Neural progenitor cell (in vitro differentiated cells): ENCODE data around the gene MAFF. TPM values are rescaled to one million over a fixed set of nuclear protein-coding genes. Genes with fewer than 3 reads are reported as not detected.

ENCODE experiments used
- DNase-seq: peaks from one replicate; pipeline ENCODE4 v3.0.0-alpha.2; 2016; ENCODE audit warnings: low spot score
- H2AFZ ChIP-seq: fragments of 200-600 bp; sonication (generic); replicated peaks from 2 replicates; pipeline ENCODE4 v1.6.1; 2016; ENCODE audit warnings: antibody characterized with exemption
- H3F3A ChIP-seq: fragments of 200-600 bp; sonication (generic); 2 replicates; pipeline ENCODE4 v1.6.1; 2016; ENCODE audit warnings: antibody characterized with exemption, low read depth
- H3K27ac ChIP-seq: fragments of 200-600 bp; sonication (generic); 2 replicates; pipeline ENCODE4 v1.5.1; 2016; ENCODE audit warnings: mild to moderate bottlenecking
- H3K27me3 ChIP-seq: fragments of 200-600 bp; sonication (generic); 2 replicates; pipeline ENCODE4 v1.6.1; 2016; ENCODE audit warnings: mild to moderate bottlenecking, moderate library complexity
- H3K36me3 ChIP-seq: fragments of 200-600 bp; sonication (generic); 2 replicates; pipeline ENCODE4 v1.5.1; 2016
- H3K4me1 ChIP-seq: fragments of 200-600 bp; sonication (generic); 2 replicates; pipeline ENCODE4 v1.6.1; 2016; ENCODE audit warnings: mixed run types
- H3K4me2 ChIP-seq: fragments of 200-600 bp; sonication (generic); 2 replicates; pipeline ENCODE4 v1.6.1; 2016
- H3K4me3 ChIP-seq: fragments of 200-600 bp; sonication (generic); 2 replicates; pipeline ENCODE4 v1.5.1; 2016
- H3K79me2 ChIP-seq: fragments of 200-600 bp; sonication (generic); 2 replicates; pipeline ENCODE4 v1.6.1; 2016; ENCODE audit warnings: low read depth
- H3K9ac ChIP-seq: fragments of 200-600 bp; sonication (generic); 2 replicates; pipeline ENCODE4 v1.6.1; 2016
- H3K9me3 ChIP-seq: fragments of 200-600 bp; sonication (generic); 2 replicates; pipeline ENCODE4 v1.5.1; 2016; ENCODE audit warnings: low read depth
- H4K20me1 ChIP-seq: fragments of 200-600 bp; sonication (generic); 2 replicates; pipeline ENCODE4 v1.6.1; 2016; ENCODE audit warnings: low read depth
- H3K27ac Mint-ChIP-seq: 3 replicates; pipeline ENCODE4 v1.8.0; 2021; ENCODE audit warnings: mixed read lengths
- H3K27me3 Mint-ChIP-seq: 2 replicates; pipeline ENCODE4 v1.8.0; 2022; ENCODE audit warnings: low read depth, mild to moderate bottlenecking, inconsistent platforms, moderate library complexity, mixed read lengths; ENCODE audit not compliant: insufficient read depth
- H3K36me3 Mint-ChIP-seq: 3 replicates; pipeline ENCODE4 v1.8.0; 2021; ENCODE audit warnings: mixed read lengths
- H3K4me1 Mint-ChIP-seq: 3 replicates; pipeline ENCODE4 v1.8.0; 2021; ENCODE audit warnings: mixed read lengths
- H3K4me3 Mint-ChIP-seq: 3 replicates; pipeline ENCODE4 v1.8.0; 2021; ENCODE audit warnings: mild to moderate bottlenecking, moderate library complexity, mixed read lengths
- H3K9me3 Mint-ChIP-seq: 3 replicates; pipeline ENCODE4 v1.8.0; 2020; ENCODE audit warnings: mixed read lengths
- EZH2 ChIP-seq: fragments of 200-600 bp; sonication (generic); IDR thresholded peaks from 2 replicates; pipeline ENCODE4 v1.6.1; 2017; ENCODE audit warnings: antibody characterized with exemption, mild to moderate bottlenecking, moderate library complexity
- EZH2phosphoT487 ChIP-seq: fragments of 200-600 bp; sonication (generic); IDR thresholded peaks from 2 replicates; pipeline ENCODE4 v1.6.1; 2017; ENCODE audit warnings: antibody characterized with exemption
- total RNA-seq: library from RNA; depleted of rRNA; stranded (reverse); fragments of >200 nt; gene quantifications from 2 replicates; pipeline ENCODE4 v1.2.3, GENCODE V29; 2015; ENCODE audit warnings: low replicate concordance
- TF ChIP-seq, protein P1 (sequence below): fragments of 200-600 bp; sonication (generic); IDR thresholded peaks from 2 replicates; pipeline ENCODE4 v1.5.1; 2017; ENCODE audit warnings: antibody characterized with exemption, mild to moderate bottlenecking

The MAFF gene
- total RNA-seq, 1 donor from 2014 or later = 0.90 TPM

DNA sequence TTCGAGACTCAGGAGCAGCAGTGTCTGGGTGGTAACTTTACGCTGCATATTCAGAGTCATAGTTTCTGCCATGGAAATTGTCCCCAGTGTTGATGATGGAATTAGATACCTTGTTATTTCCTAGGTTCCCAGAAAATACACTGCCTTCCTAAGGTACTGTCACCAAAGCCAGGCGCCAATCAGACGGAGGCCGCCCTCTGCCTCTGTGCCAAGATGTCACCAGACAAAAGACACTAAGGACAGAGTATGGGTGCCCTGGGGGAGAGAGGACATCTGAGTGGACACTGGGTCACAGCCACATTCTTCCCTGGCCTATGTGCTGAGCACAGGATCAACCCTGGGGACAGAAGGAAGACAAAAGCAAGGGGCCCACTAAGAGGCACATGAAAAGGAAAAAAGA, 31.3 kb upstream of the MAFF start:
- Histone ChIP-seq H4K20me1 (no peaks in the 10 kb centered on the region), H3F3A (no peaks in the 10 kb centered on the region), H3K4me3 (no peak overlapping the region), H2AFZ (no peak overlapping the region), H3K9me3 (no peaks in the 10 kb centered on the region), H3K36me3 (no peaks in the 10 kb centered on the region), H3K4me1 (no peaks in the 10 kb centered on the region), H3K27me3 (no peaks in the 10 kb centered on the region), H3K79me2 (no peaks in the 10 kb centered on the region), H3K4me2 (no peak overlapping the region), H3K27ac (no peak overlapping the region), H3K9ac (no peak overlapping the region)
- peaks cover 31% of the 10 kb centered on the region for H3K4me1 Mint-ChIP-seq
- TF ChIP-seq EZH2phosphoT487 (no peak), EZH2 (no peak)
- TF ChIP-seq, protein P1, sequence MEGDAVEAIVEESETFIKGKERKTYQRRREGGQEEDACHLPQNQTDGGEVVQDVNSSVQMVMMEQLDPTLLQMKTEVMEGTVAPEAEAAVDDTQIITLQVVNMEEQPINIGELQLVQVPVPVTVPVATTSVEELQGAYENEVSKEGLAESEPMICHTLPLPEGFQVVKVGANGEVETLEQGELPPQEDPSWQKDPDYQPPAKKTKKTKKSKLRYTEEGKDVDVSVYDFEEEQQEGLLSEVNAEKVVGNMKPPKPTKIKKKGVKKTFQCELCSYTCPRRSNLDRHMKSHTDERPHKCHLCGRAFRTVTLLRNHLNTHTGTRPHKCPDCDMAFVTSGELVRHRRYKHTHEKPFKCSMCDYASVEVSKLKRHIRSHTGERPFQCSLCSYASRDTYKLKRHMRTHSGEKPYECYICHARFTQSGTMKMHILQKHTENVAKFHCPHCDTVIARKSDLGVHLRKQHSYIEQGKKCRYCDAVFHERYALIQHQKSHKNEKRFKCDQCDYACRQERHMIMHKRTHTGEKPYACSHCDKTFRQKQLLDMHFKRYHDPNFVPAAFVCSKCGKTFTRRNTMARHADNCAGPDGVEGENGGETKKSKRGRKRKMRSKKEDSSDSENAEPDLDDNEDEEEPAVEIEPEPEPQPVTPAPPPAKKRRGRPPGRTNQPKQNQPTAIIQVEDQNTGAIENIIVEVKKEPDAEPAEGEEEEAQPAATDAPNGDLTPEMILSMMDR = no peak
- DNase-seq = no peak
- H3K4me3 Mint-ChIP-seq = no peak overlapping the region
- peaks cover 5% of the 10 kb centered on the region for H3K36me3 Mint-ChIP-seq
- H3K27me3 Mint-ChIP-seq = peaks cover 12% of the 10 kb centered on the region
- H3K9me3 Mint-ChIP-seq = no peaks in the 10 kb centered on the region
- H3K27ac Mint-ChIP-seq = peak overlapping the region; percentile 15

DNA sequence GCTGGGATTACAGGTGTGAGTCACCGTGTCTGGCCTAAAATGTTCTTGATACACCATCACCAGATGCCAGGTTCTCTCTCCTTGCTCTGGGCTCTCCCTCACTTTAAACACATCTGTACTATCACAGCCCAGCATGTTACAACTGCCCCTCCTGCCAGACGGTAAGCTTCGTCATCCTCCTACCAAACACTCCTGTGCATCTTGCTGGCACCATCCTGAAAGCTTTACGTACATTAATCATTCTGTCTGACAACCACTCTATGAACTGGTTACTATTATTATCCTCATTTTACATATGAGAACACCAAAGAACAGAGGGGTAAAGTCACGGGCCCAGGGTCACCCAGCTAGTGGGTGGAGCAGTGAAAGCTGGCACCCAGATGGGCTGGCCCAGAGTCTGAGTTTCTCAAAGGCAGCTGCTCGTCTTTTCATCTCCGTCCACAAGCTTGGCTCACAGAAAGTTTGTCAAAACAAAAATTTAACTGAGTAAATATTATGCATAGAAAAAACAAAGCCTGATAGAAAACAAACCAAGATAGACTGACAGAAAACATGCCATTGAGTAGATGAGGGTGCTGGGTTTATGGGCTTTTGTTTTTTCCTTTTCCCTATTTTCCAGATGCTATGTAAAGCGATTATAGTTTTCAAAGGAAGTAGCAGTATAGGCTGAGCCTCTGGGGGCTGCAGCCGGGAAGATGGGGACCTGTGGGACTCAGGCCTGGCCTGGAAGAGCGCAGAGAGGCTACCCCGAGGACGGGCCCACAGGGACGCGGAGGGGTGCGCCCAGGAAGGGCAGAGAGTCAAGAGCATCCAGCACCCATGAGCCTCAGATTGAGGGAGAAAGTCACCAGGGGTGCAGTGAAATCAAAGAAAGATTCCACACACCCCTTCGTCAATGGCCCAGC, 29.6 kb upstream of the MAFF start:
- no peak overlapping the region for H2AFZ ChIP-seq
- H3K79me2 ChIP-seq = no peaks in the 10 kb centered on the region
- no peak overlapping the region for H3K27ac Mint-ChIP-seq
- H3K36me3 Mint-ChIP-seq = peaks cover 2% of the 10 kb centered on the region
- no peaks in the 10 kb centered on the region for H3K9me3 ChIP-seq
- no peaks in the 10 kb centered on the region for H3K4me1 ChIP-seq
- H3F3A ChIP-seq = no peaks in the 10 kb centered on the region
- no peak overlapping the region for H3K4me3 Mint-ChIP-seq
- TF ChIP-seq EZH2phosphoT487 (no peak), EZH2 (no peak)
- TF ChIP-seq, protein P1 = no peak
- no peaks in the 10 kb centered on the region for H4K20me1 ChIP-seq
- H3K9me3 Mint-ChIP-seq = no peaks in the 10 kb centered on the region
- H3K27me3 ChIP-seq = no peaks in the 10 kb centered on the region
- no peak overlapping the region for H3K27ac ChIP-seq
- no peak overlapping the region for H3K4me2 ChIP-seq
- no peak overlapping the region for H3K9ac ChIP-seq
- peaks cover 36% of the 10 kb centered on the region for H3K4me1 Mint-ChIP-seq
- H3K4me3 ChIP-seq = no peak overlapping the region
- no peak for DNase-seq
- H3K36me3 ChIP-seq = no peaks in the 10 kb centered on the region
- peaks cover 9% of the 10 kb centered on the region for H3K27me3 Mint-ChIP-seq

- no peaks in the 10 kb centered on the region for H3K79me2 ChIP-seq
- no peak overlapping the region for H3K4me2 ChIP-seq
- H3K9ac ChIP-seq = no peak overlapping the region
- Mint-ChIP-seq H3K4me3 (no peak overlapping the region), H3K9me3 (no peaks in the 10 kb centered on the region), H3K36me3 (peaks cover under 1% of the 10 kb centered on the region), H3K27me3 (peaks cover 9% of the 10 kb centered on the region), H3K27ac (peak overlapping the region; percentile 87), H3K4me1 (peaks cover 38% of the 10 kb centered on the region)
- peaks cover 6% of the 10 kb centered on the region for H3K4me1 ChIP-seq
- H3K27ac ChIP-seq = no peak overlapping the region
- H3K27me3 ChIP-seq = no peaks in the 10 kb centered on the region
- peaks cover 6% of the 10 kb centered on the region for H3F3A ChIP-seq
- no peak overlapping the region for H2AFZ ChIP-seq
- no peaks in the 10 kb centered on the region for H4K20me1 ChIP-seq
- H3K36me3 ChIP-seq = no peaks in the 10 kb centered on the region
- TF ChIP-seq EZH2 (no peak), EZH2phosphoT487 (no peak)
- TF ChIP-seq, protein P1 = no peak
- DNase-seq = no peak
- H3K9me3 ChIP-seq = no peaks in the 10 kb centered on the region
- H3K4me3 ChIP-seq = no peak overlapping the region
Observed at GRCh38 chr22:38172832-38173640, 28.8 kb upstream of the MAFF start.
